Mucosa of rectum (tissue), 2 donors: ENCODE results near the gene HCK.
A peak's percentile ranks its signal among the peaks of the same experiment; 100 is the strongest.

Experiments
- H3K27ac ChIP-seq, 2 donors: one replicate each; pipeline ENCODE4 v1.7.0; 2013; ENCODE audit warnings: inconsistent platforms in 2 of 2, low read depth in 2 of 2, low read length in 2 of 2
- H3K27me3 ChIP-seq, 2 donors: one replicate each; pipeline ENCODE4 v1.7.0; 2013; ENCODE audit warnings: low read length in 2 of 2; ENCODE audit not compliant: control insufficient read depth in 2 of 2, insufficient read depth in 2 of 2
- H3K36me3 ChIP-seq, 2 donors: one replicate each; pipeline ENCODE4 v1.7.0; 2013; ENCODE audit warnings: low read length in 2 of 2; ENCODE audit not compliant: control insufficient read depth in 2 of 2, insufficient read depth in 2 of 2
- H3K4me1 ChIP-seq, 2 donors: one replicate each; pipeline ENCODE4 v1.7.0; 2013; ENCODE audit warnings: low read length in 2 of 2, mild to moderate bottlenecking in 1 of 2; ENCODE audit not compliant: control insufficient read depth in 2 of 2, insufficient read depth in 2 of 2
- H3K4me3 ChIP-seq, 2 donors: one replicate each; pipeline ENCODE4 v1.7.0; 2013; ENCODE audit warnings: low read length in 2 of 2
- H3K9ac ChIP-seq, 2 donors: one replicate each; pipeline ENCODE4 v1.7.0; 2013; ENCODE audit warnings: low read length in 2 of 2, low read depth in 1 of 2, mild to moderate bottlenecking in 1 of 2
- H3K9me3 ChIP-seq, 2 donors: one replicate each; pipeline ENCODE4 v1.7.0; 2013; ENCODE audit warnings: low read length in 2 of 2; ENCODE audit not compliant: control insufficient read depth in 2 of 2
- donor health status: healthy.
- donor health status: Normal muscosa, but diverticular disease.

The HCK gene

GRCh38 chr20:32057656-32058184 lies 5.7 kb downstream of the HCK start:
- H3K27ac ChIP-seq: no peak overlapping the region

GRCh38 chr20:32059189-32059588 lies 7.1 kb downstream of the HCK start:
- no peak overlapping the region for H3K27ac ChIP-seq

More at GRCh38 chr20:32057656-32058184, 5.7 kb downstream of the HCK start:
- Histone ChIP-seq H3K27me3 (peaks cover 7 to 19% of the 10 kb centered on the region in 2 donors), H3K9ac (no peak overlapping the region), H3K9me3 (no peaks in the 10 kb centered on the region), H3K4me3 (no peak overlapping the region), H3K36me3 (no peaks in the 10 kb centered on the region), H3K4me1 (no peaks in the 10 kb centered on the region)

GRCh38 chr20:32062776-32063170 lies 10.7 kb downstream of the HCK start:
- Histone ChIP-seq H3K4me1 (no peaks in the 10 kb centered on the region), H3K4me3 (no peak overlapping the region), H3K27me3 (peaks cover 0 to 6% of the 10 kb centered on the region in 2 donors), H3K27ac (peak overlapping the region in 1 of 2 donors; percentile 56), H3K36me3 (no peaks in the 10 kb centered on the region), H3K9me3 (no peaks in the 10 kb centered on the region), H3K9ac (no peak overlapping the region)

More at GRCh38 chr20:32059189-32059588, 7.1 kb downstream of the HCK start:
- H3K4me1 ChIP-seq: no peaks in the 10 kb centered on the region
- peaks cover 0 to 8% of the 10 kb centered on the region in 2 donors for H3K27me3 ChIP-seq
- no peaks in the 10 kb centered on the region for H3K36me3 ChIP-seq
- H3K9ac ChIP-seq: no peak overlapping the region
- H3K4me3 ChIP-seq: no peak overlapping the region
- H3K9me3 ChIP-seq: no peaks in the 10 kb centered on the region

GRCh38 chr20:32063695-32064094 lies 11.7 kb downstream of the HCK start:
- Histone ChIP-seq H3K9ac (peak overlapping the region in 1 of 2 donors; percentile 14), H3K27me3 (peaks cover 0 to 4% of the 10 kb centered on the region in 2 donors), H3K36me3 (no peaks in the 10 kb centered on the region), H3K4me1 (no peaks in the 10 kb centered on the region), H3K9me3 (no peaks in the 10 kb centered on the region), H3K27ac (peak overlapping the region in 1 of 2 donors; percentile 56), H3K4me3 (no peak overlapping the region)

GRCh38 chr20:32064667-32065066 lies 12.6 kb downstream of the HCK start:
- H3K36me3 ChIP-seq: no peaks in the 10 kb centered on the region
- no peaks in the 10 kb centered on the region for H3K9me3 ChIP-seq
- no peak overlapping the region for H3K9ac ChIP-seq
- H3K27ac ChIP-seq: no peak overlapping the region
- no peak overlapping the region for H3K4me3 ChIP-seq
- H3K27me3 ChIP-seq: no peaks in the 10 kb centered on the region
- no peaks in the 10 kb centered on the region for H3K4me1 ChIP-seq

- no peaks in the 10 kb centered on the region for H3K4me1 ChIP-seq
- H3K27ac ChIP-seq: no peak overlapping the region
- no peak overlapping the region for H3K9ac ChIP-seq
- no peaks in the 10 kb centered on the region for H3K9me3 ChIP-seq
- no peak overlapping the region for H3K4me3 ChIP-seq
- H3K36me3 ChIP-seq: no peaks in the 10 kb centered on the region
- H3K27me3 ChIP-seq: peaks cover 0 to 2% of the 10 kb centered on the region in 2 donors
These were observed 15.3 kb downstream of the HCK start for GRCh38 chr20:32067234-32067821.

GRCh38 chr20:32068174-32068573 lies 16.1 kb downstream of the HCK start:
- H3K4me3 ChIP-seq: no peak overlapping the region
- no peaks in the 10 kb centered on the region for H3K4me1 ChIP-seq
- H3K9me3 ChIP-seq: no peaks in the 10 kb centered on the region
- peaks cover 0 to 2% of the 10 kb centered on the region in 2 donors for H3K27me3 ChIP-seq
- H3K36me3 ChIP-seq: no peaks in the 10 kb centered on the region
- no peak overlapping the region for H3K9ac ChIP-seq
- no peak overlapping the region for H3K27ac ChIP-seq

GRCh38 chr20:32069711-32070110 lies 17.7 kb downstream of the HCK start:
- Histone ChIP-seq H3K4me3 (no peak overlapping the region), H3K27me3 (peaks cover 0 to 2% of the 10 kb centered on the region in 2 donors), H3K27ac (no peak overlapping the region), H3K9ac (no peak overlapping the region), H3K4me1 (no peaks in the 10 kb centered on the region), H3K9me3 (no peaks in the 10 kb centered on the region), H3K36me3 (peaks cover 0 to 2% of the 10 kb centered on the region in 2 donors)

GRCh38 chr20:32070282-32070681 lies 18.2 kb downstream of the HCK start:
- H3K9me3 ChIP-seq: no peaks in the 10 kb centered on the region
- H3K36me3 ChIP-seq: peaks cover 0 to 2% of the 10 kb centered on the region in 2 donors
- no peak overlapping the region for H3K27ac ChIP-seq
- no peak overlapping the region for H3K9ac ChIP-seq
- H3K27me3 ChIP-seq: peaks cover 0 to 2% of the 10 kb centered on the region in 2 donors
- H3K4me3 ChIP-seq: no peak overlapping the region
- no peaks in the 10 kb centered on the region for H3K4me1 ChIP-seq

GRCh38 chr20:32070690-32071213 lies 18.7 kb downstream of the HCK start:
- H3K27me3 ChIP-seq: peaks cover 0 to 2% of the 10 kb centered on the region in 2 donors
- no peak overlapping the region for H3K9ac ChIP-seq
- peaks cover 0 to 2% of the 10 kb centered on the region in 2 donors for H3K36me3 ChIP-seq
- H3K9me3 ChIP-seq: no peaks in the 10 kb centered on the region
- H3K4me1 ChIP-seq: no peaks in the 10 kb centered on the region
- H3K4me3 ChIP-seq: no peak overlapping the region
- H3K27ac ChIP-seq: no peak overlapping the region
